Tibial artery (tissue), 4 donors: Measurements from ENCODE around the gene SELENOV.
A peak's percentile ranks its signal among the peaks of the same experiment; 100 is the strongest.

Source experiments
- DNase-seq, 2 donors: peaks; one replicate each; pipeline ENCODE4 v3.0.0-alpha.2; 2019
- H3K27ac ChIP-seq, 2 donors: fragments of 200-600 bp; sonication (generic) in 1 of 2; 1 replicate in 1 of 2; 2 replicates in 1 of 2; pipeline ENCODE4 v1.5.1; 2018 to 2019; ENCODE audit warnings: mild to moderate bottlenecking in 1 of 2
- H3K27me3 ChIP-seq, 2 donors: fragments of 200-600 bp; sonication (generic) in 1 of 2; one replicate each; pipeline versions ENCODE4 v1.5.1 to v1.6.0; 2016 to 2019
- H3K36me3 ChIP-seq, 3 donors: fragments of 200-600 bp; sonication (generic) in 2 of 3; one replicate each; pipeline ENCODE4 v1.5.1; 2016 to 2019; ENCODE audit warnings: mild to moderate bottlenecking in 2 of 3
- H3K4me1 ChIP-seq, 4 donors: fragments of 200-600 bp; sonication (generic) in 2 of 4; 1 replicate in 3 of 4; 2 replicates in 1 of 4; pipeline ENCODE4 v1.5.1; 2016 to 2019
- H3K4me3 ChIP-seq, 2 donors: fragments of 200-600 bp; sonication (generic) in 1 of 2; 1 replicate in 1 of 2; 2 replicates in 1 of 2; pipeline ENCODE4 v1.5.1; 2018 to 2019; ENCODE audit warnings: mild to moderate bottlenecking in 2 of 2
- H3K9me3 ChIP-seq, 3 donors: fragments of 200-600 bp; sonication (generic) in 1 of 3; one replicate each; pipeline ENCODE4 v1.5.1; 2016 to 2019
- intact Hi-C: fragments of 100-400 bp; cut with DNase I; formaldehyde crosslinking; loops from one replicate; pipeline ENCODE4 v1.15.0; 2023; ENCODE audit warnings: low total_unique reads
- TF ChIP-seq, protein P1 (sequence below), 2 experiments: fragments of 200-600 bp in 1 of 2; fragments of 450-650 bp in 1 of 2; IDR thresholded peaks; one replicate each; pipeline ENCODE4 v1.5.1; 2017 to 2019; ENCODE audit warnings: antibody characterized with exemption in 2 of 2, mild to moderate bottlenecking in 1 of 2, moderate library complexity in 1 of 2

The SELENOV gene

DNA sequence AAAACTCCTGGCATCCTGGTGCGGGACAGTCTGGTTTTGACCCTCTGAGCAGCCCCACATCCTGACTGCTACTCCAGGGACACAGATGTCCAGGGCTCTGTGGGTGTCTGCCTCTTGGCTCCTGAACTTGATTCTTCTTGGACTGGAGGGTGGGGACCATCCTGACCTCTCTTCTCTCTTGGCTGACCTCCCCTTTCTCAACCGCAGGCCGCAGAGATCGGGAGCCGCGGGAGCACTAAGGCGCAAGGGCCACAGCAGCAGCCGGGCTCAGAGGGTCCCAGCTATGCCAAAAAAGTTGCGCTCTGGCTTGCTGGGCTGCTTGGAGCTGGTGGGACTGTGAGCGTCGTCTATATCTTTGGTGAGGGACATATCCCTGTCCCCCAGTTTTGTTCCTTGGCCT, 33.3 kb upstream of the SELENOV start:
- intact Hi-C loops = loop anchor here (2.0 kb wide), 2 partner anchors 35 to 57 kb away; no protein-coding TSS in a partner anchor
- no peaks in the 10 kb centered on the region for H3K27me3 ChIP-seq
- no peak for DNase-seq
- peaks cover 0 to 21% (median 13%) of the 10 kb centered on the region in 4 donors for H3K4me1 ChIP-seq
- H3K27ac ChIP-seq = peak overlapping the region in 1 of 2 donors; percentile 87
- TF ChIP-seq, protein P1, sequence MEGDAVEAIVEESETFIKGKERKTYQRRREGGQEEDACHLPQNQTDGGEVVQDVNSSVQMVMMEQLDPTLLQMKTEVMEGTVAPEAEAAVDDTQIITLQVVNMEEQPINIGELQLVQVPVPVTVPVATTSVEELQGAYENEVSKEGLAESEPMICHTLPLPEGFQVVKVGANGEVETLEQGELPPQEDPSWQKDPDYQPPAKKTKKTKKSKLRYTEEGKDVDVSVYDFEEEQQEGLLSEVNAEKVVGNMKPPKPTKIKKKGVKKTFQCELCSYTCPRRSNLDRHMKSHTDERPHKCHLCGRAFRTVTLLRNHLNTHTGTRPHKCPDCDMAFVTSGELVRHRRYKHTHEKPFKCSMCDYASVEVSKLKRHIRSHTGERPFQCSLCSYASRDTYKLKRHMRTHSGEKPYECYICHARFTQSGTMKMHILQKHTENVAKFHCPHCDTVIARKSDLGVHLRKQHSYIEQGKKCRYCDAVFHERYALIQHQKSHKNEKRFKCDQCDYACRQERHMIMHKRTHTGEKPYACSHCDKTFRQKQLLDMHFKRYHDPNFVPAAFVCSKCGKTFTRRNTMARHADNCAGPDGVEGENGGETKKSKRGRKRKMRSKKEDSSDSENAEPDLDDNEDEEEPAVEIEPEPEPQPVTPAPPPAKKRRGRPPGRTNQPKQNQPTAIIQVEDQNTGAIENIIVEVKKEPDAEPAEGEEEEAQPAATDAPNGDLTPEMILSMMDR (IDR thresholded peaks at IDR 0.05) = no peak
- H3K36me3 ChIP-seq = peaks cover 15 to 40% (median 22%) of the 10 kb centered on the region in 3 donors
- peak overlapping the region; percentile 89 to 95 for H3K4me3 ChIP-seq
- no peaks in the 10 kb centered on the region for H3K9me3 ChIP-seq

DNA sequence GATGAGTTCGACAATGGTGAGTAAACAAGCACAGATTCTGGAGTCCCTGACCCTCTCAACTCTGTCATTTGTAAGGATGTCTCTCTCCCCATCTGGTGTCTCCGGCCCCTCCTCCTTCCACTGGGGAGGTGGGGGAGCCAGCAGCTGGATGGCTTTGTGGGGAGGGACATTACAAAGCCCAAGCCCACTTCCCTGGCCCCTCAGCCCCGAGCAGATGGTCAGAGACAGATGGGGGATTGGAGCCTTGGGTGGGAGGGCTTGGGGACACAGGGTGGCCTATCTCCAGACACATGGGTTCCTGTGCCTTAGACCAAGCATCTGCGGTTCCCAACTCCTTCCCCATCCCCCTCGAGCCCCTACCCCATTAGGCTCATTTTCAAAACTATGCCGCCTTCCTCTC, 31.8 kb upstream of the SELENOV start:
- peaks cover 0 to 21% (median 13%) of the 10 kb centered on the region in 4 donors for H3K4me1 ChIP-seq
- peaks cover 20 to 51% (median 28%) of the 10 kb centered on the region in 3 donors for H3K36me3 ChIP-seq
- H3K4me3 ChIP-seq = no peak overlapping the region
- H3K27me3 ChIP-seq = no peaks in the 10 kb centered on the region
- no peak for DNase-seq
- TF ChIP-seq, protein P1 (IDR thresholded peaks at IDR 0.05) = no peak
- intact Hi-C loops = loop anchor here (2.0 kb wide), 1 partner anchor 56 kb away; no protein-coding TSS in a partner anchor
- no peak overlapping the region for H3K27ac ChIP-seq
- H3K9me3 ChIP-seq = no peaks in the 10 kb centered on the region

- DNase-seq = no peak
- TF ChIP-seq, protein P1 (IDR thresholded peaks at IDR 0.05) = no peak
- Histone ChIP-seq H3K27me3 (no peaks in the 10 kb centered on the region), H3K4me1 (no peaks in the 10 kb centered on the region), H3K4me3 (no peak overlapping the region), H3K9me3 (no peaks in the 10 kb centered on the region), H3K27ac (no peak overlapping the region), H3K36me3 (peaks cover 49 to 68% (median 67%) of the 10 kb centered on the region in 3 donors)
- intact Hi-C loops = no loop called here
These were observed 25.2 kb upstream of the SELENOV start for GRCh38 chr19:39489756-39490155.

- intact Hi-C loops = no loop called here
- no peak overlapping the region for H3K27ac ChIP-seq
- no peak for DNase-seq
- H3K4me1 ChIP-seq = no peaks in the 10 kb centered on the region
- peaks cover 0 to 15% of the 10 kb centered on the region in 2 donors for H3K27me3 ChIP-seq
- no peak overlapping the region for H3K4me3 ChIP-seq
- H3K36me3 ChIP-seq = peaks cover 35 to 48% (median 43%) of the 10 kb centered on the region in 3 donors
- TF ChIP-seq, protein P1 (IDR thresholded peaks at IDR 0.05) = no peak
- no peaks in the 10 kb centered on the region for H3K9me3 ChIP-seq
These were observed 22.7 kb upstream of the SELENOV start for GRCh38 chr19:39492225-39492624.

DNA sequence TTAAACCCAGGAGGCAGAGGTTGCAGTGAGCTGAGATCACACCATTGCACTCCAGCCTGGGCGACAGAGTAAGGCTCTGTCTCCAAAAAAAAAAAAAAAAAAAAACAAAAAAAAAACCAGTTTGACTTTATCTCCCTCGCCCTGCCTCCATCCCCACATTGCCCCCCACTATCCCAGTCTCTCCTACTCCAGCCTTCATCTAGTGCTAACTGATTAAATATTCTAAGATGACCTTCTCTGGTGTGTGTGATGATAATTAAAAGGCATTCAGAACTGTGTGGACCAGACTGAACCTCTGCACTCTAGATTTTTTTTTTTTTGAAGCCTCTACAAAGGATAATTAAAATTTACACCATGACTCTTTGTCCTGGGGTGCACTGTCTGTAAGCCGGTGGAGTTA, 22.2 kb upstream of the SELENOV start:
- Histone ChIP-seq H3K4me1 (peaks cover 0 to 3% (median 2%) of the 10 kb centered on the region in 4 donors), H3K27ac (no peak overlapping the region), H3K9me3 (no peaks in the 10 kb centered on the region), H3K36me3 (peaks cover 33 to 45% (median 37%) of the 10 kb centered on the region in 3 donors), H3K27me3 (peaks cover 0 to 20% of the 10 kb centered on the region in 2 donors), H3K4me3 (no peak overlapping the region)
- TF ChIP-seq, protein P1 (IDR thresholded peaks at IDR 0.05) = no peak
- no peak for DNase-seq
- intact Hi-C loops = no loop called here

DNA sequence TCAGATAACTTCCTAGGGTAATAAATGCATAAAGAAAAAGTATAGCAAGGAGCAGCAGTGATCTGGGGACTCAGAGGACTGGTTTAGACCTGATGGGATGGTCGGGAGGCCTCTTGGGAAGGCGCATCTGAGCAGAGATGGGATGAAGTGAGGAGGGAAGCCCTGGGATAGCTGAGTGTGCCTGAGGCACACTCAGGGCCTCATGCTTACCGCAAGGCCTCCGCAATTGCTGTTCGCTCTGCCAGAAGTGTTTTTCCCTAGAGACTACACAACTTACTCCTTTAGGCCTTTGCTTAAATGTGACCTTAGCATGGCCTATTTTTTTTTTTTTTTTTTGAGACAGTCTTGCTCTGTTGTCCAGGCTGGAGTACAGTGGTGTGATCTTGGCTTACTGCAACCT, 20.3 kb upstream of the SELENOV start:
- H3K36me3 ChIP-seq = peaks cover 14 to 27% (median 19%) of the 10 kb centered on the region in 3 donors
- TF ChIP-seq, protein P1 (IDR thresholded peaks at IDR 0.05) = no peak
- H3K4me1 ChIP-seq = peaks cover 0 to 18% (median 17%) of the 10 kb centered on the region in 4 donors
- DNase-seq = no peak
- no peak overlapping the region for H3K4me3 ChIP-seq
- H3K27ac ChIP-seq = no peak overlapping the region
- no peaks in the 10 kb centered on the region for H3K9me3 ChIP-seq
- H3K27me3 ChIP-seq = peaks cover 0 to 39% of the 10 kb centered on the region in 2 donors
- intact Hi-C loops = no loop called here
